GM19397 (cell line): ENCODE measurements around the gene TNFAIP8L3.

Source experiments
- ATAC-seq: cut with Tn5 transposase; IDR thresholded peaks from one replicate; pipeline ENCODE4 v1.9.1; 2021; ENCODE audit warnings: mild to moderate bottlenecking, moderate library complexity; ENCODE audit not compliant: unreplicated experiment

Gene TNFAIP8L3

GRCh38 chr15:51117270-51117669 is 22.6 kb upstream of the TNFAIP8L3 start:
- ATAC-seq = no peak

GRCh38 chr15:51114437-51115119 is 19.9 kb upstream of the TNFAIP8L3 start:
- ATAC-seq = no peak

- ATAC-seq = no peak
These were observed 17.4 kb upstream of the TNFAIP8L3 start for GRCh38 chr15:51112078-51112477.

GRCh38 chr15:51111061-51111460 is 16.4 kb upstream of the TNFAIP8L3 start:
- no peak for ATAC-seq

- ATAC-seq = no peak
These were observed 15.5 kb upstream of the TNFAIP8L3 start for GRCh38 chr15:51110171-51110570.

- no peak for ATAC-seq
These were observed 14.3 kb upstream of the TNFAIP8L3 start for GRCh38 chr15:51108933-51109550.

GRCh38 chr15:51107612-51108011 is 12.9 kb upstream of the TNFAIP8L3 start:
- no peak for ATAC-seq

GRCh38 chr15:51106481-51106880 is 11.8 kb upstream of the TNFAIP8L3 start:
- no peak for ATAC-seq

- ATAC-seq = no peak
These were observed 10.8 kb upstream of the TNFAIP8L3 start for GRCh38 chr15:51105430-51106016.

- no peak for ATAC-seq
These were observed 9.8 kb upstream of the TNFAIP8L3 start for GRCh38 chr15:51104512-51104911.

- no peak for ATAC-seq
These were observed 8.6 kb upstream of the TNFAIP8L3 start for GRCh38 chr15:51103330-51103729.

- ATAC-seq = no peak
These were observed 6.2 kb upstream of the TNFAIP8L3 start for GRCh38 chr15:51100785-51101489.

- no peak for ATAC-seq
These were observed 4.5 kb upstream of the TNFAIP8L3 start for GRCh38 chr15:51099185-51099584.

GRCh38 chr15:51098331-51098619 is 3.6 kb upstream of the TNFAIP8L3 start:
- ATAC-seq = no peak

GRCh38 chr15:51097553-51098330 is 3.0 kb upstream of the TNFAIP8L3 start:
- ATAC-seq = no peak

- ATAC-seq = no peak
These were observed 2.3 kb upstream of the TNFAIP8L3 start for GRCh38 chr15:51096976-51097375.

GRCh38 chr15:51095681-51096331 is 1.1 kb upstream of the TNFAIP8L3 start:
- ATAC-seq = no peak

GRCh38 chr15:51093839-51094605 is 684 bp downstream of the TNFAIP8L3 start:
- ATAC-seq = no peak

- no peak for ATAC-seq
These were observed 1.2 kb downstream of the TNFAIP8L3 start for GRCh38 chr15:51093488-51093838.

GRCh38 chr15:51092480-51093040 is 2.1 kb downstream of the TNFAIP8L3 start:
- ATAC-seq = no peak
